ENCODE measurements around the gene GAB2.

GRCh38 chr11:78323363-78323762, 94.3 kb downstream of the GAB2 start:
- TF ChIP-seq POLR2AphosphoS5 (IDR thresholded peaks at IDR 0.05; ENCODE audit: low read depth, low read length) = no peak
- TF ChIP-seq POLR2A (IDR thresholded peaks at IDR 0.05; ENCODE audit: low read depth, low read length) = no peak
- no peak for TF ChIP-seq TAF1 (IDR thresholded peaks at IDR 0.05; ENCODE audit: low read depth, low read length)
- TF ChIP-seq PAX5 (IDR thresholded peaks at IDR 0.05; ENCODE audit: insufficient read depth, low read length, severe bottlenecking) = no peak
